Measurements from ENCODE around the gene ALDH1B1. TPM values are rescaled to one million over a fixed set of nuclear protein-coding genes. Genes with fewer than 3 reads are reported as not detected.
A peak's percentile ranks its signal among the peaks of the same experiment; 100 is the strongest.

Gene ALDH1B1
- total and polyA plus RNA-seq, 2 of the 13 experiments (the other 11 are each of a cell fraction or from before 2014, with no cell fraction given): 45.1 to 125 TPM

- FAIRE-seq: no peak
- ATAC-seq: no peak
- ChIA-PET POLR2A (no interaction called here), CTCF (ENCODE audit: low intra/inter-chr PET ratio, low total read pairs) (no interaction called here)
- peak; percentile 27 for TF ChIP-seq CTCF (CRISPR knock-in tag; IDR thresholded peaks at IDR 0.05)
- TF ChIP-seq STAG1 (CRISPR knock-in tag; IDR thresholded peaks at IDR 0.05): peak; percentile 22
- TF ChIP-seq ZNF251 (CRISPR knock-in tag; IDR thresholded peaks at IDR 0.05): no peak
- no peak for TF ChIP-seq ZNF775 (CRISPR knock-in tag; IDR thresholded peaks at IDR 0.05; ENCODE audit: borderline replicate concordance)
- no TSS peak for BruUV-seq (replicated peaks)
- Histone ChIP-seq H3K36me3 (replicated peaks in 1 of 2; ENCODE audit: control insufficient read depth in 1 of 2, insufficient read depth in 2 of 2, low read length in 2 of 2) (no peaks in the 10 kb centered on the region), H3K27ac (ENCODE audit: extremely low read length, insufficient read depth, low read length) (no peak overlapping the region), H3K4me3 (replicated peaks in 1 of 3; ENCODE audit: insufficient read depth in 1 of 3, low read depth in 2 of 3, low read length in 3 of 3) (no peak overlapping the region), H3K9ac (ENCODE audit: insufficient read depth, low read depth, low read length) (no peak overlapping the region), H3K79me2 (ENCODE audit: insufficient read depth, low read length) (no peaks in the 10 kb centered on the region), H2AFZ (ENCODE audit: low read length) (no peak overlapping the region), H3K9me3 (ENCODE audit: low read length) (no peaks in the 10 kb centered on the region), H3K27me3 (ENCODE audit: control insufficient read depth in 1 of 2, insufficient read depth in 2 of 2, low read length in 2 of 2) (peaks cover 3 to 22% of the 10 kb centered on the region in 2 experiments; a peak in 3 of 5 replicates), H3K4me1 (ENCODE audit: insufficient read depth, low read length) (peaks cover 12% of the 10 kb centered on the region; the same call in 1 of the 2 replicates), H4K20me1 (ENCODE audit: insufficient read depth, low read length) (no peaks in the 10 kb centered on the region), H3K4me2 (ENCODE audit: low read depth, low read length) (no peak overlapping the region)
- no peak for DNase-seq (ENCODE audit: low spot score)
- 25% methylated on average over 2 of the region's 3 CpGs for WGBS (ENCODE audit: low lambda C conversion rate)
- in situ Hi-C loops (cut with HindIII; ENCODE audit: extremely low pct_ligation_motif_present, low pct_unique_long_range_greater_than_20kb) (no loop called here), intact Hi-C loops (cut with micrococcal nuclease; ENCODE audit: unreplicated experiment) (no loop called here)
Observed at GRCh38 chr9:38347946-38348345, 44.6 kb upstream of the ALDH1B1 start.

DNA sequence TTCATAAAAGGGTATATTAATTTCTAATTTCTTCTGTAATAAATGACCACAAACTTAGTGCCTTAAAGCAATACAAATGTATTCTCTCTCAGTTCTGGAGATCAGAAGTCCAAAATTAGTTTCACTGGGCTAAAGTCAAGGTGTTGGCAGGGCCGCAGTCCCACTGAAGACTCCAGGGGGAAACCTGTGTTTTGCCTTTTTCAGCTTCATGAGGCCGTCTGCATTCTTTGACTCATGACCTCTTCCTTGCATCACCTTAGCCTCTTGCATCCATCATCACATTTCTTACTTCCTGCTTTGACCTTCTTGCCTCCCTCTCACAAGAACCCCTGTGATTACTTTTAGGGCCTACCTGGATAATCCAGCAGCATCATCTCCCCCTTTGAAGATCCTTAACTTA, 42.0 kb upstream of the ALDH1B1 start:
- Histone ChIP-seq H3K9ac (ENCODE audit: insufficient read depth, low read depth, low read length) (no peak overlapping the region), H3K4me3 (replicated peaks in 1 of 3; ENCODE audit: insufficient read depth in 1 of 3, low read depth in 2 of 3, low read length in 3 of 3) (no peak overlapping the region), H3K27me3 (ENCODE audit: control insufficient read depth in 1 of 2, insufficient read depth in 2 of 2, low read length in 2 of 2) (peaks cover 3 to 12% of the 10 kb centered on the region in 2 experiments; a peak in 3 of 5 replicates), H3K9me3 (ENCODE audit: low read length) (no peaks in the 10 kb centered on the region), H4K20me1 (ENCODE audit: insufficient read depth, low read length) (no peaks in the 10 kb centered on the region), H3K36me3 (replicated peaks in 1 of 2; ENCODE audit: control insufficient read depth in 1 of 2, insufficient read depth in 2 of 2, low read length in 2 of 2) (no peaks in the 10 kb centered on the region), H3K79me2 (ENCODE audit: insufficient read depth, low read length) (no peaks in the 10 kb centered on the region), H3K4me1 (ENCODE audit: insufficient read depth, low read length) (peaks cover 29% of the 10 kb centered on the region), H2AFZ (ENCODE audit: low read length) (no peak overlapping the region), H3K4me2 (ENCODE audit: low read depth, low read length) (no peak overlapping the region), H3K27ac (ENCODE audit: extremely low read length, insufficient read depth, low read length) (no peak overlapping the region)
- no TSS peak for BruUV-seq (replicated peaks)
- ChIA-PET CTCF (ENCODE audit: low intra/inter-chr PET ratio, low total read pairs) (no interaction called here), POLR2A (no interaction called here)
- no peak for FAIRE-seq
- in situ Hi-C loops (cut with HindIII; ENCODE audit: extremely low pct_ligation_motif_present, low pct_unique_long_range_greater_than_20kb): loop anchor here (10.0 to 25.0 kb wide), 2 partner anchors 446 to 863 kb away; partner anchors contain the start of genes POLR1E and SLC25A51
- ATAC-seq: no peak
- WGBS (ENCODE audit: low lambda C conversion rate): 55% methylated on average over 2 of the region's 2 CpGs
- no peak for DNase-seq (ENCODE audit: low spot score)
- intact Hi-C loops (cut with micrococcal nuclease; ENCODE audit: unreplicated experiment): no loop called here
- TF ChIP-seq PITX1 (CRISPR knock-in tag; IDR thresholded peaks at IDR 0.05) (no peak), PAWR (CRISPR knock-in tag; IDR thresholded peaks at IDR 0.05; ENCODE audit: borderline replicate concordance) (no peak), CBX2 (IDR thresholded peaks at IDR 0.05; ENCODE audit: low read depth, low read length) (no peak), CBX2 (CRISPR knock-in tag; IDR thresholded peaks at IDR 0.05; ENCODE audit: low read depth) (no peak), KLF6 (CRISPR knock-in tag; IDR thresholded peaks at IDR 0.05) (no peak), SMYD3 (CRISPR knock-in tag; IDR thresholded peaks at IDR 0.05) (no peak), ZNF784 (CRISPR knock-in tag; IDR thresholded peaks at IDR 0.05; ENCODE audit: borderline replicate concordance) (no peak), ZNF546 (CRISPR knock-in tag; conservative IDR thresholded peaks at IDR 0.05) (no peak), ZNF780A (CRISPR knock-in tag; IDR thresholded peaks at IDR 0.05) (no peak), ZNF331 (CRISPR knock-in tag; IDR thresholded peaks at IDR 0.05) (no peak), JUND (CRISPR knock-in tag; IDR thresholded peaks at IDR 0.05) (no peak)
- TF ChIP-seq, protein P1, sequence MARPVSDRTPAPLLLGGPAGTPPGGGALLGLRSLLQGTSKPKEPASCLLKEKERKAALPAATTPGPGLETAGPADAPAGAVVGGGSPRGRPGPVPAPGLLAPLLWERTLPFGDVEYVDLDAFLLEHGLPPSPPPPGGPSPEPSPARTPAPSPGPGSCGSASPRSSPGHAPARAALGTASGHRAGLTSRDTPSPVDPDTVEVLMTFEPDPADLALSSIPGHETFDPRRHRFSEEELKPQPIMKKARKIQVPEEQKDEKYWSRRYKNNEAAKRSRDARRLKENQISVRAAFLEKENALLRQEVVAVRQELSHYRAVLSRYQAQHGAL (CRISPR knock-in tag; IDR thresholded peaks at IDR 0.05; ENCODE audit: not compliant biosample characterization): no peak
- TF ChIP-seq, protein P2, sequence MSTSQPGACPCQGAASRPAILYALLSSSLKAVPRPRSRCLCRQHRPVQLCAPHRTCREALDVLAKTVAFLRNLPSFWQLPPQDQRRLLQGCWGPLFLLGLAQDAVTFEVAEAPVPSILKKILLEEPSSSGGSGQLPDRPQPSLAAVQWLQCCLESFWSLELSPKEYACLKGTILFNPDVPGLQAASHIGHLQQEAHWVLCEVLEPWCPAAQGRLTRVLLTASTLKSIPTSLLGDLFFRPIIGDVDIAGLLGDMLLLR (CRISPR knock-in tag; IDR thresholded peaks at IDR 0.05): no peak

Data from HepG2 (cell line).